Activated CD8-positive, alpha-beta memory T cell treated with anti-CD3 and anti-CD28 coated beads for 4 hours (primary cell): ENCODE measurements around the gene UROD.
"Not testable (repeated sequence)": the region's sequence is repeated elsewhere in the genome, so short reads cannot be mapped to it uniquely, and the experiment has no call there.

Experiments
- DNase-seq, 2 donors: peaks; one replicate each; pipeline ENCODE4 v3.0.0-alpha.2; 2020; ENCODE audit warnings: low read depth in 2 of 2

The UROD gene

GRCh38 chr1:45038661-45039364 lies 26.8 kb downstream of the UROD start:
- no peak for DNase-seq

DNA sequence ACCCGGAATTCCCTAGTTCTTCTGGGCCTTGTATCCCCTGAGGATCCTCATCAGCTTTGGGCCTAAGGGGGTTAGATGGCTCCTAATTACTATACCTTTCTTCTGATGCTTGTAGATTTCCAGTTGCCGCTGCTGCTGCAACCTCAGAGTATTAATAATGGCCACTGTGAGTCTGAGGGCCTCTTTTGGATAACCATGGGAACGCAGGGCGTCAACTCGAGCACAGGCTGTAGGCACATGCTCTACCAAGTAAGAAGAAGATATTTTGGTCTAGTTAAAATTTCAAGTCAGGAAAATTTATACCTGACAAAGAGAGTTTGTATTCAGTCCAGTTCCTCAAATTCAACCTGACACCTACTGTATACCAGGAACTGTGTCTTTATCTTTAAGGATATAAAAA lies 28.2 kb downstream of the UROD start:
- no peak for DNase-seq

- no peak for DNase-seq
Observed at GRCh38 chr1:45043094-45043493, 31.0 kb downstream of the UROD start.

GRCh38 chr1:45044916-45045315 lies 32.9 kb downstream of the UROD start:
- no peak for DNase-seq

DNA sequence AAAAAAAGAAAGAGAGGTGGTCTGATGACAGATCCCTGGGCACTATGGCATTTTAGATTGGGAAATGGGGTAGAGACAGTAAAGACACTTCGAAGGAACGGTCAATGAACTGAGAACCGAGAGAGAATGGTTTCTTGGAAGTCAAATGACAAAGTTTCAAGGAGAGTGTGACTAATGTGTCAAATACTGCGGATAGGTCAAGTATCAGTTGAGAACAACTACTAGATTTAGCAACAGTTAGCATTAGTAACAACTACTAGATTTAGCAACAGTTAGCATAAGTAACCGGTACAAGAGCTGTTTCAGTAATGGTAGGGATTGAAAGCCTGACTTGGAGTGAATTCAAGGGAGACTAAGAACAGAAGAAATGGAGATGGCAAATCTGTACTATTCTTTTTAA lies 35.0 kb downstream of the UROD start:
- no peak for DNase-seq

DNA sequence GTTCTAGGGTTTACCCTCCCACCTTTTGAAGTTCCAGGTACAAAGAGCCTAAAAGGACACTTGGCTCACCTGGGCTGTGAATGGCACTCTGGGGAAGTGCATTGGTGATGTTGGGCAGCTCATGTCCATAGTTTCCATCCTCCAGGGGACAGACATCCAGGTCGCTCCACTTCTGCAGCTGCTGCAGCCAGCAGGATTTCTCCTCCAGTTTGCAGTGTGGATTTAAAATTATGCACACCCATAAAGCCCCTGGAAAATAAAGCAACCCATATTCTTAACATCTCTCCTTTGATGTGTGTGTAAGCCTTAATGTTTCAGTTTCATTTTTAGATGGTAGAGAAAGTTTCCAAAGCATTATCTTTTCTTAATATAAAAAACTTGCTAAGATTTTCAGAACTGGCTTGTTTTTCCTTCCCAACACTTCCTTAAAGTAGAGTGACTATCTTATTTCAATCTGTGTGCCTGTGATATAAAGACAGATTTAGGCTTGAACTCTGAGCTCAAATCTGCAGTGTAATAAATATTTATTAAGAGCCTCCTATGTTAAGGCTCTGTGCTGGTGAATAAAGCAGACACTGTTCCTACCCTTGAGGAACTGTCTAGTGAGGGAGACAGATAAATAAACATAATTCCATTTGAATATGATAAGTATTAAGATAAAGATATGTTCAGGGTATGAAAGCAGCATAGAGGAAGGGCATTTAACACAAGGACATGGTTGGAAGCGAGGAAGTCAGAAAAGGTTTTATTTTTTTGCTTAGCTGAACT lies 39.1 kb downstream of the UROD start:
- no peak for DNase-seq

- DNase-seq, result no peak
Observed at GRCh38 chr1:45057542-45057941, 45.5 kb downstream of the UROD start.

DNA sequence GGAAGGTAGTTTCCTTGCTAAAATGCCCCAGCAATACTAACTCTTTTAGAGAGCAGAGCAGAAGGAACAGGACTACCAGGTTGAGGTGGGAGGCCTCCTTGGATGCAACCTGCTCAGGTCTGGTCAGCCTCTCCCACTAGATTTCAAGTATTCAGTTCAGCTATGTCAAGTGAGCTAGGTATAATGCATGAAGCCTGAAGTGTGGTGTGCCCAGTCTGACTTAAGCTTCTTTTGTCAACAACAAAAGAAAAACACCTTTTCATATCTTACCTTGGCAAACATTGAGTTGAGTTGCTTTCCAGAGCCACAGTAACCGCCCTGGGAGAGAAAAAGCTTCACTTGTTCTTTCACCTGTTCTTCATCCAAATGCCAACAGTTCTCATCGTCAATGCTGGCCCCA lies 47.8 kb downstream of the UROD start:
- DNase-seq, result no peak

GRCh38 chr1:45062463-45062862 lies 50.4 kb downstream of the UROD start:
- DNase-seq, result not testable (repeated sequence)

GRCh38 chr1:45065083-45065482 lies 53.0 kb downstream of the UROD start:
- DNase-seq, result no peak
